IMR-90 (cell line): ENCODE data around the gene PRKCE.

Source experiments
- BHLHE40 ChIP-seq: fragments of 150-350 bp; IDR thresholded peaks from 2 replicates; pipeline ENCODE4 v1.6.1; 2016; ENCODE audit warnings: mild to moderate bottlenecking, low read depth, low read length
- CEBPB ChIP-seq: IDR thresholded peaks from 2 replicates; pipeline ENCODE4 v1.6.1; 2012; ENCODE audit warnings: low read depth, low read length, improper control_type of control experiment
- CHD1 ChIP-seq: IDR thresholded peaks from 2 replicates; pipeline ENCODE4 v1.6.1; 2012; ENCODE audit warnings: low read depth, low read length, improper control_type of control experiment
- CTCF ChIP-seq: conservative IDR thresholded peaks from 2 replicates; pipeline ENCODE4 v1.5.1; 2012; ENCODE audit warnings: mild to moderate bottlenecking, low read depth, low read length, improper control_type of control experiment
- MXI1 ChIP-seq: IDR thresholded peaks from 2 replicates; pipeline ENCODE4 v1.6.1; 2012; ENCODE audit warnings: low read depth, mild to moderate bottlenecking, low read length, moderate library complexity, borderline replicate concordance
- NFE2L2 ChIP-seq: fragments of 150-350 bp; IDR thresholded peaks from 2 replicates; pipeline ENCODE4 v1.6.1; 2016; ENCODE audit warnings: low read depth, mild to moderate bottlenecking, low read length
- POLR2A ChIP-seq: IDR thresholded peaks from 2 replicates; pipeline ENCODE4 v1.6.1; 2012; ENCODE audit warnings: mild to moderate bottlenecking, low read depth, low read length
- RAD21 ChIP-seq: IDR thresholded peaks from 2 replicates; pipeline ENCODE4 v1.6.1; 2012; ENCODE audit warnings: low read length, improper control_type of control experiment
- RFX5 ChIP-seq: IDR thresholded peaks from 2 replicates; pipeline ENCODE4 v1.8.0; 2012; ENCODE audit warnings: low read depth, mild to moderate bottlenecking, low read length, moderate library complexity

DNA sequence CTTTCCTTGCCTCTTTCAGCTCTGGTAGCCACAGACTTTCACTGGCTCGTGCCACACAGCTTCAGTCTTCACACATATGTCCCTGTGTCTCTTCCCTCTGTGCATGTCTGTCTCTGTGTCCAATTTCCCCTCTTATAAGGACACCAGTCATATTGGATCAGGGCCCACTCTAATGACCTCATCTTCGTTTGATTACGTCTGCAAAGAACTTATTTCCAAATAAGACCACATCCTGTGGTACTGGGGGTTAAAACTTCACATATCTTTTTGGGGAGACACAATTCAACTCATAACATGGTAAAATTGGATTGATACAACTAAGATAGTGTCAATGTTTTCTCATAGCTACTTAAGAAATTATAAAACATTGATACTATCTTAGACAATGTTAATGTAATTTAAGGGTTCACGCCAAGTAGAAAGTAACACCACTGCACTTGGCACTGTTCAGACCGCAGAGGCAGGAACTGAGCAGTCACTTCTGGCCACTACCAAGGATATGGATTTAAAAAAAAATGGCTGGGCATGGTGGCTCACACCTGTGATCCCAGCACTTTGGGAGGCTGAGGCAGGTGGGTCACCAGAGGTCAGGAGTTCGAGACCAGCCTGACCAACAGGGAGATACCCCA lies 526.1 kb downstream of the PRKCE start:
- TF ChIP-seq MXI1 (no peak), CTCF (no peak), POLR2A (no peak), RAD21 (no peak), BHLHE40 (no peak), CEBPB (peak; percentile 9; the same call in 1 of the 2 replicates), CHD1 (no peak), NFE2L2 (no peak), RFX5 (no peak)
